Activated gamma-delta T cell (primary cell): ENCODE data around the gene CHN2.

Experiments used
- DNase-seq: peaks from one replicate; lab custom pipeline; 2025; lab: John Stamatoyannopoulos, UW

Gene CHN2

DNA sequence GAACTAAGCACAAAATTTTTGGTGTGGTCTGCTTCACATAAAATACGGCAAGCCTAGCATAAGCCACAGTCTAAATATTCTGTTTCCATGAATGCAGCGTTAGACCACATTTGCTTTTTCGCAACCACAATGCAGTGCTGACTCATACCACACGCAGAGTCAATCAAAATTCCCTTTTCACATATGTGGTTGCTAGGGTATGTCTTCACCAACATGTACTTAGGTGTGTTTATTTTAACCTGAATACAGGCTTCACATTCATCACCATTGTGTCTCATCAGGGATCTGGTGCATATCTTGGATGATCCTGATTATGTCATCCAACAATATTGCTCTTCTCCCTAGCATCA is 90.8 kb downstream of the CHN2 start:
- DNase-seq: no peak

DNA sequence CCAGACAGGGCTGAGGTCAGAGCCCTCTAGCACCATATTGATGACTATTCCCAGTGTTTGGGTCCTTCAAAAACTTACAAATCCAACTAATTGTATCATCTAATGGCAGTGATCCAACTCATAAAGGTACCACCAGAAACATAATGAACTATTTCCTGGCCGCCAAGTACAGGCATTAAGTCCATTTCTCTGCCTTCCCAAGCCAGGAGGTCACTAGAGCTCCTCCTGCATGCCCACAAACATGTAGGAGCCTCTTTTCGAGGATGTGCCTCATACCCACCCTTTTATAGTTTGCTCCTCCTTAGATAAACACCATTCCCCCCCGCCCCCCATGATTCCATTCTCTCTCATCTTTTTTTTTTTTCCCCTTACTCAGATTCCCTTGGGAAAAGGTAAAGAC is 91.3 kb downstream of the CHN2 start:
- DNase-seq: no peak

DNA sequence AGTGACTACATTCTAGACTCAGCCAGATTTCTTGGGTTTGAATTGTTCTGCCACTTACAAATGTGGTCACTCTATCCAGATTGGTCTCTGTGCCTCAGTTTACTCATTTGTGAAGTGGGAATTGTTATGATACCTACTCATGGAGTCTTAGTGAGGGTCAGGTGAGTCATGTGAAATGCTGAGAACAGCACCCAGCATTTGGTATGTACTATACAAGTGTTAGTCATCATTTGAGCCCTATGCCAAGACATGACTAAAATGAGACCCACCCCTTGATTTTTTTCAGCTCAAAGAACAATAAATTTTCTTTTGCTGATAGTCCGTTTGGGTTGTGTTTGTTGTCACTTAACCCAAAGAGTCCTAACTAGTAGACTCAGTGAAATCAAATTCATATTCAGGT is 92.8 kb downstream of the CHN2 start:
- DNase-seq: no peak

DNA sequence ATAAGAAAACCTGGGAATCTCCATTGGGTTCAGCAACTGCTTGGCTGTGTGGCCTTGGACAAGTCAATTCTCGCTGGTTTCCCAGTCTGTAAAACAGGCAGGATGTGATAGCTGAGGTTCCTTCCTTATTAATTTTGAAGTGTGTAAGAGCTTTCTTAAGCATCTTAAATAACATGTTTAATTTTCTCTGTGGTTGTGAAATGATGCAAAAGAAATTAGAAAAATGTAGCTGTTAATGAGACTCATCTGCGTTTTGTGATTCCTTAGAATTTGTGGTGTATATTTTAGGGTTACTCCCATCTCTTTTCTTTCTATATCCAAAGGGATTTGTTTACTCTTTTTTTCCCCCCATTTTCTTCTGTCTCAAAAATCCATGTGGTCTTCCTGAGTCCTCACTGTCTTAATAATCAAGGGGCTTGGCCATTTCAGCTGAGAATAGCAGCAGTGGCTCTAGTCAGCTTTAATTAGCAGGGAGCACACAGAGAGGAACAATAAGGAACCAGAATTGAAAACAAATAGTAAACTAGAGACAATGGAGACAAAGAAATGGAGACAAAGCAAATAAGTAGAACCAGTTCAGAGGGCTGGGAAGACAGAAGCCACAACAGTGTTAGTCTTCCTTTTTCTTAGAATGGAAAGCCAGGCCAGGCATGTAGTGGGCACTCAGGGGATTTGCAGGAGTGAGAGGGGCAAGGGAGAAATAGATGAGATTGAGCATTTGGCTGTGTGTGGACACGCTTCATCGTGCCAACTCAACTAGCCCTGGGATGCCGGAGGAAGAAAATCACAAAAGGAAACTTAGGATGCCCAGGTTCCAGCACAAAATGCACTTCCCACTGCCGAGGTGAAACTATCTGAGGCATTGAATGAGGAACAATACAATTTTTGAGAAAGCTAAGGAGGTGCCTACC is 93.9 kb downstream of the CHN2 start:
- no peak for DNase-seq

DNA sequence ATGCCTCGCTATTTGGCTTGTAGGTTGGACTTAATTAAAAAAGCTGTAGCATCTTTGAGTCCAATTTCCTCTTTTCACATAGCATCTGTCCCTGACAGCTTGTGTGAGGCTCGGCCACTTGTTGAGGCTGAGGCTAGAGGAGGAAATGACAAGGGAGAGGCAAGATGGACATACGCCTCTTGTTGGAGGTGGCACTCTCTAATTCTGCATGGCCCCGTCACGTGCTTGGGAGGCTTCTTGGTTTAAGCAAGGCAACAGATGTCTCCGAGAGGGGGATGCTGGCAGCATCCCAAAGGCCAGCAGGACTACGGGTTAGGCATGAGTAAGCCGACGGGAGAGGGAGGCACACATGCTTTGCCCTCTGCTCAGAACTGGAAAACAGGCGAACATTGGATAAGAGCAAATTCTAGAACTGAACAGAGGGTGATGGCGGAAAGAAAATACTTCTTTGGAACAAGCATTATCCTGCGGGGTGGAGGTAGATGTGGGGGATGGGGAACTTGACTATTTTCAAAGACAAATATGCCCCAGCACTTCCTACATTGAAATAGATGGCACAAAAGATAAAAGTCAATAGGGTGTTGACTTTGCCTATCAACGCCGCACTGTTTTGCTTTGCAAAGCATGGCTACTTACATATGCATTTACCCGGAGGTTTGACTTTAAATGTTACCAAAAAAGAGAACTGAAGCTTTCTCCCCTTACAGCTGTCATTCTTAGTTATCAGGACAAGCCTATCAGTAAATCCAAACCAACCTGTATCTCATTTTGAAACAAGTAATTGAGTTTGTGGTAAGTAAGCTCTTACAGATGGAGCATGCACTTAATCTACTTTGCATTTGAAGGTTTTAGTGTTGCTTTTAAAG is 94.8 kb downstream of the CHN2 start:
- DNase-seq: no peak

DNA sequence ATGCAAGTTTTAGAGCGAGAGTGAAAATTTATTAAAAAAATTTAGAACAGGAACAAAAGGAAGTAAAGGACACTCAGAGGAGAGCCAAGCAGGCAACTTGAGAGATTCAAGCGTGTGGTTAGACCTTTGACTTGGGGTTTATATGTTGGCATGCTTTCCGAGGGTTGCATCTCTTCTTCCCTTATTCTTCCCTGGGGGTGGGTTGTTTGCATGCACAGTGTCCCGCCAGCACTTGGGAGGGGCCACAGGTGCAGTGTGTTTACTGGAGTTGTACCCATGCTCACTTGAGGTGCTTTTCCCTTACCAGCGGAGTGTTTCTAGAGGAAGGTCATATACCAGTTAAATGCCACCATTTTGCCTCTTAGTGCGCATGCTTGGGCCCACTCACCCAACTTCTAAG is 96.3 kb downstream of the CHN2 start:
- DNase-seq: no peak

DNA sequence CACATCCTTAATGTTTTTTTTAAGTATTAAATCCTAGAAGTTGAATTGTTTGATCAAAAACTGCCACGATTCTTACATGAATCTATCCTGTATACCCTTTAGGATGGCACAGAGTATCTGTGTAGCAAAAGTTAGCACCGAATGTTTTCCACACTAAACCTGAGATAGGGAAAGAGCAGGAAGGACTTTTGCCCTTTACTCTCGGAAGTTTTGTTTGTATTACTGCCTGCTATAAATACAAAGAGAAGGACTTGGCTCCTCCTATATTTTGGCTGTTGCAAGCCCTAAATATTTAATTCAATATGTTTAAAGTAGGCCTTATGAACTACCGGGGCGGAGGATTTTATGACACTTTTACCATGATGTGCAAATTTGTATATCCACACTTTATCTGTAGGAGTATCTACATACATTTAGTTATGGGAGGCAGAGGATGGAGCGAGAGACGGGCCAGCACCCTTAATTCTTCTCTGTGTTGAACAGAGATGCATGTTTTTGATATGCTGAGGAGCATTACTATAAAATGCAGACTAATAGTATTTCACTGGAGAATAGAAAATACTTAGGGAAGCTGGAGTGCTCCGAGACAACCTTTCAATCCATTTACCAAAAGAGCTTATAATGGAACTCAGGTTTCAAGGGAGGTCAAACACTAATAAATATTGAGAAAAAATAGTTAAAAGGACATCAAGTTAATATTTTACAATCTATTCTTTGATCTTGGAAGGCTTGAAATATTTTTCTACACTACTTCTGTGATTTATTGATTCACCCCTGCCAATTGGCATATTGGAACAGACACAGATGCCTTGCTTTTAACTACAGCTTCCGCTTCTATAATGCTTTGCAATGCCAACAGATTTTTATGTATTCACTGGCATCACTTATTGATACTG is 97.4 kb downstream of the CHN2 start:
- DNase-seq: no peak

DNA sequence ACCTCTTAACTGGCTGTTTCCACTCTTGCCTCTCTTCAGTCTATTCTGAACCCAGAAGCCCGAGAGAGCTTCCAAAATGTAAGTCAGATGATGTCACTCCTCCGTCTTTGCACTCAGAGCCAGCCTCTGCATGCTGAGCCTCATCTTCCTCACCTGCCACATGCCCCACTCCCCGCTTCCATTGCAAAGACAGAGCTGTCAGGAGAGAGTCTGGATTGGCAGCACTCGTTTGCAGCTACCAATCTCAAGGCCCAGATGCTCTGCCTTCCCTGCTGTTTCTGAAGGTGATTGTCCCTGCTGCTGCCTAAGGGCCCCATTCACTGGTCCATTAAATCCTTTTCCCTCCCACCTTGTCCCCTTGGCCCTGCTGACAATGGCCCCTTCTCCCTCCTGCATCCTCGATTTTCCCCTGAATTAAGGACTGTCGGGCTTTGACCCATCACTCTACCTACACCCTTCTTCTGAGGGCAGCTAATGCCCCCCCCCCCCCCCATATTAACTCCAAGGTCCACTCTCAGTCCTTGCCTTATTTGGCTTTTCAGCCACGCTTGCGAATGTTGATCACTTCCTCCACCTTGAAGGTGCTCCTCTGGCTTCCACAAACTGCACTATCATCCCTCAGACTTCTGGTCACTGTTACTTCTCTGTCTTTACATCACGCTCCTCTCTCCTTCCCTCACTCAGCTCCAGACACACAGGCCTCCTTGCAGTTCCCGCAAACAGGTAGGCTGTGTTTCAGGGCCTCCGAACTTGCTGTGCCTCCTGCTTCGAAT is 98.5 kb downstream of the CHN2 start:
- DNase-seq: no peak

DNA sequence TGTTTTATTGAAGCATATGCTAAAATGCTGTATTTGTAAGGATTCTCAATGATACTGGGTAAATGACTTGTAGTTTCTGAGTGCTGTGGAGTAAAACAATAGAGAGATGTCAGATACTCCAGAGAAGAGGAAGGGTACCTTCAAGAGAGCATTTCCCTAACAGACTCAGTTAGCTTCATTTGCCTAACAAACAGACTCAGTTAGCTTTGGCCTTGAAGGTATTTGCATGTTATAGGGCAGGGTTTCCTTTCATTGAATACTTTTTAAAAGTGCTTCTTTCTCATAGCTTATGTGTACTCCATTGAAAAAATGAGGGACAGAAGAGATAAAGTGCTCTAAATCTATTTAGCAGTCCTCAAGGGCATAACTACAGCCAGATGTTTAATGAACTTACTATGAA is 101.8 kb downstream of the CHN2 start:
- no peak for DNase-seq

DNA sequence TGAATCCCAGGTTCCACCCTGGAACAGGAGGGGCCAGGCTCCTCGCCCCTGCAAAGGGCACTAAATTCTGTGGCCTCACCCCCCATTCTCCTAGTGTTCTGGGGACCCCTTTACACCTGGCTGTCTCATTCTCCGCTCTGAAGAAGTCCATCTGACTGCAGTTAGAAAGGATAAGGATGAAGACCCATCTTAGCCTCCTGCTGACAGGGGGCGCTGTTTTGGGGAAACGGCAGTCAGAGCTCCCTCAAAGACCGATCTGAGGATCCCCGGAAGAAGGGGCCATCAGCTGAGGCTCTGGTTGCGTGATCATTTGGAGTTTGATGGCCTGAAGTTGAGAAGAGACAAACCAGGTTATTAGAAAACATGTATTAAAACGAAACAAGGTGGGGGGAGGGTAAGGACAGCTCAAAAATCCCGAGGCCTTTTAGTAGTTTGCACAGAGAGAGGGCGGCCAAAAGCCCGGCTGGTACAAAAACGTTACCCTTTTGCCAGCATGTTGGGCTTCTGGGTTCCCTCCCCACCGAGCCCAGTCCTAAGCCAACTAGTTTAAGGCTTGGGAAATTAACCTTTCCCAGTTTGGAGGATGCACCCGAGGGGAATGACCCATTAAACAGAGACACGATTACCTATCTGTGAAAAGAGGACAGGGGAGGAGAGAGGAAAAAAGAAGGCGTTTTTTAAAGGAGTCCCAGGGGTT is 102.8 kb downstream of the CHN2 start:
- DNase-seq: no peak

DNA sequence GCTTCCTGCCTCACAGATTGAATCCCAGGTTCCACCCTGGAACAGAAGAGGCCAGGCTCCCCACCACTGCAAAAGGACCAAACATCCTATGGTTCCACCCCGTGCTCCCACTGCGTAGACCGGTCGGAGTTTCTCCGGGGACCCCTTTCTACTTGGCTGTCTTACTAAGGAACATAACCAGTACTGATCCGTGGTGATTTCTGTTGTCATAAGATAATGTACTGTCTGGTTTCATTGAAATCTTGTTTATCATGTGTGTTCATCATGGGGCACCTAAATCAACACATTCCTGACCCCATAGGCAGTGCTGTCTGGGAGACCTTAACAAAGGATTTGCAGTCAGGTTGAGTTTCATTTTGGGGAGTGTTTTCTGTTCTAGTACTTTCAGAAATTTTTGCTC is 104.5 kb downstream of the CHN2 start:
- no peak for DNase-seq

DNA sequence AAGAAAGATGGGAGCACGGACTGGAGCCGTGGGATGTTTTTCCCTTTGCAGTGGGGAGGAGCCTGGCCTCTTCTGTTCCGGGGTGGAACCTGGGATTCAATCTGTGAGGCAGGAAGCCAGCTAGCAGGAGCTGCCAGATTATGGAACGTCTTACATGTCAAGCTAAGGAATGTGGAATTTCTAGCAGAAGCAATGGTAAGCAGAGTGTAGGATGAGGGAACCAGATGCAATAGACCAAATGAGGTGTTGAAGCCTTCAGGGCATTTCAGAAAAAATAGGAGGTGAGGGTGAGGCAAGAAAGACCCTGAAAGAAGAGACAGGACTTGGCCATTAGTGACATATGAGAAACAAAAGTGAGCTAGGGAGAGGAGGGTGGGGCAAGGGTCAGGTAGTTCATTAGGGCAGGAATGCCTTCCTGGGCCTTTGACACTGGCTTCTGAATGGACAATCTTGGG is 105.5 kb downstream of the CHN2 start:
- DNase-seq: no peak

DNA sequence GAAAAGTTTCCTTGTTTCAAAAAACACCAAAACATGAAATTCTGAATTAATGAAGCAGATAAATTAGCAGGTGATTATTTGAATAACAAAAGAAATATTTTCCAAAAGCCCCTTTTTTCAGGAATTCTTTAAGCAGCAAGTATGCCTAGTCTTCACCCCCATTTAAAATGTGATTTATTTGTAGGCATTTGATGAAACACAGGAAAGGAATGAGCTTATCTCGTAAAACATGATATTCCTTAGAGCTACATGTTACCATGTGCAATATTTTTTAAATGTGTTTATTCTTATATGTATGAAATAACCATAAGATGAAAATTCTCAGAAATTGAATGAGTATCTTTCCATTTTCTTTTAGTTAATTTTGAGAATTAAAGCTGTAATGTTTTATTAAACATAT is 106.1 kb downstream of the CHN2 start:
- DNase-seq: no peak

DNA sequence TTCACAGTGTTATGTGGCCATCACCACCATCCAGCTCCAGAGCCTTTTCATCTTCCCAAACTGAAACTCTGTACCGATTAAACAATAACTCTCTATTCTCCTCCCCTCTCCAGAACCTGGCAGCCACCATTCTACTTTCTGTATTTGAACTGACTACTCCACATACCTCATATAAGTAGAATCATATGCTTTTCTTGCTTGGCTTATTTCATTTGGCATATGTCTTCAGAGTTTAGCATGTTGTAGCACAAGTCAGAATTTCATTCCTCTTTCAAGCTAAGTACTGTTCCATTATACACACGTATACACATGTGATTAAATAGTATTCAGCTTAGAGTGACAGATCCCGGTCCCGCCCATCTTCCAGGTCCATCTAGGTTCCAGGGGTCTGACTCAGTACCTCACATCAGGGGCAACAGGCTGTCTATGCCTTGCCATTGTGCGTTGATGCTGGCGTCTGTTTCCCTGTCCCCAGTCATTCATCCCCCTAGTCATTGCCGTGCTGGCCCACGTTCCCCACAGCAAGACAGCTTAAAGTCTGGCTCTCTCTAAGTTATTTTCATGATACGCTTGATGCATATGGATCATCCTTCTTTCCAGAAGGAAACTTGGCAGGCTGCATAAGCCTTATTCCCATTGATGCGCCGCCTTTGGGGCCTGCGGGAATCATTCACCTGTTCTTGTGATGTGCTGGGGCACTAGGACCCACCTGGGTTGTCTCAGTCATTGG is 108.3 kb downstream of the CHN2 start:
- DNase-seq: no peak

DNA sequence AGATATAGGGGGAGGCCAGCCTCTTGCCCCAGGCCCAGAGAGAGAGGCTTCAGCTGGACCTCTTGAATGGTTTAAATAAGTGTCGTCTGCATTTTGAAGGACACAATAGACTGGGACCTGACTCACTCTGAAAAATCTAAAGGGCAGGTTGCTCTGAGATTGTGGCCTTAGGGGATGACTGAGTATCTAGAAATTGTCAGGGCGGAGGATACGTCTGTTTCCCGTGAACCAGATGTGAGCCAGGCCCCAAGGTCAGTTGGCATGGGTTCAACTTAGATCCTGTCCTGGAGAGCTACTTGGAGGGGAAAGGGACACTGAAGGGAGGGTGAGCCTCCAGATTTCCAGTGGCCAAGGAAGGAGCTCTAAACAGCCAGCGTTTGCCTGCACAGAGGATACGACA is 110.2 kb downstream of the CHN2 start:
- DNase-seq: no peak

DNA sequence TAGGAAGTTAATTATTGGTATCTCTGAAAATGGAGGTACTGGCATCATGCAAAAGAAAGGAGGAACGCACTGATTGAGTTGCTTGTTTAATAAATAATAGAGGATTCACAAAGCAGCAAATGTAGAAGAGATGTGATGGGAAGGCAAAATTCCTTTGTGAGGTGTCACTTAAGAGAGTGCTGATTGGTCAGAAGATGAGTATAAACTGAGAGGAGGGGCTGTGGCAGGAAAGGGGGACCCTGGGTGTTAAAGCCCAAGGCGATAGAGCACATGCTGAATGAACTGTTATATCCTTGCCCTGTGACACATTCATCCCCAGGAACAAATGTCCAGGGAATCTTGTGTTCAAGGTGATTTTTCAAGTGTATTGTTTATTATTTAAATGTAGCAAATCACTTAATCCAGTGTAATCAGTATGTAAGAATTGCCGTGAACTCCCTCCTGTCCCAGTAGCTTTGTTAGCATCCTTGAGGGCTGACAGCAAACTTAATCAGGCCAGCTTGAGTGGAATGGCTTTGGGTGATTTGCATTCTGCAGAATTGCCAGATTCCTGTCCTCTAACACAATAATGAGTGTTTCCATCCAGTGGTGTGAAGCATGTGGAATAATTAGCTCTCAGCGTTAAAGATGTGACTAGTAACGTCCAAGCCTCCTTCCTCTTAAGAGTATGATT is 111.9 kb downstream of the CHN2 start:
- DNase-seq: no peak

DNA sequence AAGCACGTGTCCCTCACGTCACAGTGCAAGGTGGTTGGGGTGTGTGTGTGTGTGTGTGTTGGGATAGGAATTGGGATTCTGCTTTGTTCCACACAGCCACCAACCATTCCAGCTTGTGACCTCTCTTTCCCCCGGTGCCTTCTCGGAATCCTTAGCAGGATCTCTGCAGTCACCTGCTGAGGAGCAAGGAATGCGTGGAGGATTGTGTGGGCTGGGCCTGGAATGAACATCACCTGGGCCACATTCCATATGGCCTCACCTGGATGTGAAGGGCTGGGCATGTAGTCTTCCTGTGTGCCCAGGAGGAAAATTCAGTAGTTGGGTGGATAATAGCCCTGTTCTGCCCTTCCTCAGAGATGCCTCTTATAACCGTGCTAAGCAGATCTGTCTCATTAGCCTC is 113.8 kb downstream of the CHN2 start:
- no peak for DNase-seq

DNA sequence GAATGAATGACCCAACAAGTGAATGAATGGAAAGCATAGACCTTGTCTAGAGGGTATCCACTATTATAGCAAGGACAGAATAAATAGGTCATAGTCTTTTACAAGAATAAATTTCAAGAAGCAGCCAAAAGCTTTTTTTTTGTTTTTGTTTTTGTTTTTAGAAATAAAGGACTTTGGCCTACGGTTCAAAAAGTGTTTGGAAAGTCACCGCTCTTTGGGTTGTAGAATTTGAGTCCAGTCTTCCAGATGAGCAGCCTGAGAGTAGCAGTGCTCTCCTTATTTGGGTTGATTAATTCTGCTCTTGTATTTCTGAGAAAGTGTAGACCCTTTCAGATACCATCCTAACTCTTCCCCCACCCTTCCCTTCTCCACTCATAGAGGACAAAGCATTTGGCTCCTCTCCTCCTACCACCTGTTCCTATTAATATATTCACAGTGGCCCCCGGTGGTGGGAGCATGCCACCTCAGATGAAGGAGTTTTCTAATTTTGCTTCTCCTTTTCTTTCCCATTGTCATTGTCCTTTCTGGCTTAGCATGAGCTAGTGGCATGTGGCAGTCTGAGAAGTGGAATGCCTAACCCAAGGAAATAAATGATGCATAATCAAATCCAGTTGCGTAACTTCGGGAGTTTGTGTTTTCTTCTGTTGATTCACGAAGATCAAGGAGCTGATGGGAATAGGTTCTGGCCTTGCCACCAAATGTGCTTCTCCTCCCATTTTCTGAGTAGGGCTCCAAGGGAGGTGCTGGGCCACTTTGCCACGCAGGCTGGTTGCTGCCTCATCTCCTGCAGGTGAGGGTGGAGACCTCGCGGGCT is 114.7 kb downstream of the CHN2 start:
- DNase-seq: no peak

DNA sequence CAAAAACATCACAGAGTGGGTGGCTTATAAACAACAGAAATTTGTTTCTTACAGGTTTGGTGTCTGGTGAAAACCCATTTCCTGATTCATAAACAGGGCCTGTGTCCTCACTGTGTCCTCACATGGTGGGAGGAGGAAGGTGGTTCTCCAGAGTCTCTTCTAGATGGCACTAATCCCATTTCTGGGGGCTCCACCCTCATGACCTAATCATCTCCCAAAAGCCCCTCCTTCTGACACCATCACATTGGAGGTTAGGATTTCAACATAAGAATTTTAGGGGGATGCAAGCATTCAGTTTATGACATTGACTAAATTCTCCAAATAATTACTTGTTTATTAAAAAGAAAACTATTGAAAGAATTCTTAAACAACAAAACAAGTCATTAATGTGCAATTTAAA is 116.0 kb downstream of the CHN2 start:
- DNase-seq: no peak
